K562 (cell line): ENCODE measurements around the gene NUCB2. TPM values are rescaled to one million over a fixed set of nuclear protein-coding genes. Genes with fewer than 3 reads are reported as not detected.
A peak's percentile ranks its signal among the peaks of the same experiment; 100 is the strongest.

ENCODE experiments used
- FOXP1 ChIP-seq: sonication (generic); formaldehyde crosslinking; IDR thresholded peaks from 2 replicates; pipeline ENCODE4 v1.8.0; 2022; ENCODE audit warnings: mild to moderate bottlenecking, missing genetic modification reagents
- GATAD2B ChIP-seq: fragments of 450-650 bp; IDR thresholded peaks from 2 replicates; pipeline ENCODE4 v1.6.1; 2017; ENCODE audit warnings: mild to moderate bottlenecking, borderline replicate concordance
- HDAC2 ChIP-seq: fragments of 450-650 bp; IDR thresholded peaks from 2 replicates; pipeline ENCODE4 v1.6.1; 2016; ENCODE audit warnings: mild to moderate bottlenecking
- NCOR1 ChIP-seq: fragments of 450-650 bp; IDR thresholded peaks from 2 replicates; pipeline ENCODE4 v1.6.1; 2016; ENCODE audit warnings: mild to moderate bottlenecking, moderate library complexity
- NR2C1 ChIP-seq, 2 experiments: fragments of 450-650 bp; IDR thresholded peaks; 2 replicates each; pipeline ENCODE4 v1.6.1; 2017; ENCODE audit warnings: mild to moderate bottlenecking in 2 of 2, antibody characterized with exemption in 1 of 2, inconsistent platforms in 1 of 2, missing compliant biosample characterization in 1 of 2, missing genetic modification characterization in 1 of 2
- TBP ChIP-seq: optimal IDR thresholded peaks from 2 replicates; pipeline ENCODE3; 2011; ENCODE audit warnings: low read depth, low read length, improper control_type of control experiment
- TEAD4 ChIP-seq, 2 experiments: sonication (generic) in 1 of 2; formaldehyde crosslinking in 1 of 2; IDR thresholded peaks; 2 replicates each; pipeline versions ENCODE4 v1.6.1 to v1.8.0; 2012 to 2022; ENCODE audit warnings: borderline replicate concordance in 1 of 2, inconsistent platforms in 1 of 2, low read length in 1 of 2, mild to moderate bottlenecking in 1 of 2, missing genetic modification reagents in 1 of 2
- polyA plus RNA-seq, 8 experiments: library from polyadenylated mRNA; depleted of rRNA in 4 of 8; stranded (reverse) in 5 of 8; unstranded in 3 of 8; fragments of >200 nt; fragmentation: Nextera tagmentation in 2 of 8; fragmentation: Illumina TruSeq in 1 of 8; extraction: Ambion mirVana in 2 of 8; extraction: Trizol in 1 of 8; gene quantifications; 2 replicates each; pipeline versions ENCODE4 v1.2.1 to v1.2.3, GENCODE V29; 2011 to 2014; ENCODE audit warnings: inconsistent platforms in 1 of 8, missing spikeins in 1 of 8
- total RNA-seq, 7 experiments: library from RNA; depleted of rRNA in 6 of 7; stranded (reverse); fragments of >200 nt in 6 of 7; fragmentation: Illumina TruSeq in 2 of 7; extraction: Trizol in 2 of 7; gene quantifications; 2 replicates each; pipeline versions ENCODE4 v1.2.1 to v1.2.3, GENCODE V29; 2011 to 2021; ENCODE audit warnings: low replicate concordance in 1 of 7
- TF ChIP-seq, protein P1 (sequence below), 2 experiments: fragments of 450-650 bp; conservative IDR thresholded peaks; 2 replicates each; pipeline ENCODE4 v1.6.1; 2017; ENCODE audit warnings: mild to moderate bottlenecking in 2 of 2, moderate library complexity in 2 of 2
- TF ChIP-seq, protein P2 (sequence below), 2 experiments: fragments of 450-650 bp in 1 of 2; sonication (generic) in 1 of 2; formaldehyde crosslinking in 1 of 2; IDR thresholded peaks; 2 replicates each; pipeline versions ENCODE4 v1.7.1 to v1.9.0; 2016 to 2022; ENCODE audit warnings: inconsistent platforms in 1 of 2, mild to moderate bottlenecking in 1 of 2, missing genetic modification reagents in 1 of 2
- TF ChIP-seq, protein P3 (sequence below), 3 experiments: IDR thresholded peaks in 2 of 3; conservative IDR thresholded peaks in 1 of 3; 2 replicates each; pipeline ENCODE4 v1.5.1; 2011 to 2012; ENCODE audit warnings: low read length in 3 of 3, mild to moderate bottlenecking in 3 of 3, control low read depth in 2 of 3, improper control_type of control experiment in 1 of 3, inconsistent platforms in 1 of 3, low read depth in 1 of 3, mixed read lengths in 1 of 3, moderate library complexity in 1 of 3; ENCODE audit not compliant: insufficient read depth in 2 of 3
- TF ChIP-seq, protein P4 (sequence below): sonication (generic); IDR thresholded peaks from 2 replicates; pipeline ENCODE4 v1.6.1; 2016
- TF ChIP-seq, protein P5 (sequence below): fragments of 250-450 bp; sonication (Bioruptor Pico); IDR thresholded peaks from 2 replicates; pipeline ENCODE4 v1.5.0; 2021

The NUCB2 gene
- total and polyA plus RNA-seq, 9 of the 15 experiments (the other 6 are each of a cell fraction or from before 2014, with no cell fraction given), result 54.0 to 108 (median 84.6) TPM

DNA sequence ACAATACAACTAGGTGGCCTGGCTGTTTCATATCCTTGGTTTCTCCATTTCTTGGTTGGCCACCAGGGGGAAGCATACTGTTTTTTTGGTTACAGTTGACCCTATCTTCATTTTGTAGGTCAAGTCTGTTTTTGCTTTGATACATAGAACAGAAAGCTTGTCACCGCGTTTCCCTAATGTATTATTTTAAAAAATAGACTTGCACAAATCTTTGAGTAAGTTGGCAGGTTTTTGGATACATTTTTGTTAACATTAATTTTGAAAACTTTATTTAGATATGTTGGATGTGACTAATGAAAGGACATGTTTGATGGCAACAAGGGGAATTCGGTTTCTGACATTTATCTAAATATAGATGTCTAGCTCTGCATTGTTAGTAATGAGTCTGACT is 78.1 kb downstream of the NUCB2 start (continued):
- TF ChIP-seq TEAD4 (IDR thresholded peaks at IDR 0.05; ENCODE audit: low read length), result peak; percentile 17; the same call in 1 of the 2 replicates
- TF ChIP-seq TEAD4 (CRISPR knock-in tag; IDR thresholded peaks at IDR 0.05; ENCODE audit: borderline replicate concordance), result no peak
- no peak for TF ChIP-seq NR2C1 (IDR thresholded peaks at IDR 0.05)
- TF ChIP-seq NR2C1 (tag; IDR thresholded peaks at IDR 0.05), result 0 out of 2 replicates have a peak, but pooled peaks have one; percentile 33
- TF ChIP-seq, protein P1, sequence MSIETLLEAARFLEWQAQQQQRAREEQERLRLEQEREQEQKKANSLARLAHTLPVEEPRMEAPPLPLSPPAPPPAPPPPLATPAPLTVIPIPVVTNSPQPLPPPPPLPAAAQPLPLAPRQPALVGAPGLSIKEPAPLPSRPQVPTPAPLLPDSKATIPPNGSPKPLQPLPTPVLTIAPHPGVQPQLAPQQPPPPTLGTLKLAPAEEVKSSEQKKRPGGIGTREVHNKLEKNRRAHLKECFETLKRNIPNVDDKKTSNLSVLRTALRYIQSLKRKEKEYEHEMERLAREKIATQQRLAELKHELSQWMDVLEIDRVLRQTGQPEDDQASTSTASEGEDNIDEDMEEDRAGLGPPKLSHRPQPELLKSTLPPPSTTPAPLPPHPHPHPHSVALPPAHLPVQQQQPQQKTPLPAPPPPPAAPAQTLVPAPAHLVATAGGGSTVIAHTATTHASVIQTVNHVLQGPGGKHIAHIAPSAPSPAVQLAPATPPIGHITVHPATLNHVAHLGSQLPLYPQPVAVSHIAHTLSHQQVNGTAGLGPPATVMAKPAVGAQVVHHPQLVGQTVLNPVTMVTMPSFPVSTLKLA (conservative IDR thresholded peaks at IDR 0.05), result 0 out of 4 replicates have a peak, but pooled peaks of 1 of the 2 experiments have one; percentile 11
- TF ChIP-seq, protein P2, sequence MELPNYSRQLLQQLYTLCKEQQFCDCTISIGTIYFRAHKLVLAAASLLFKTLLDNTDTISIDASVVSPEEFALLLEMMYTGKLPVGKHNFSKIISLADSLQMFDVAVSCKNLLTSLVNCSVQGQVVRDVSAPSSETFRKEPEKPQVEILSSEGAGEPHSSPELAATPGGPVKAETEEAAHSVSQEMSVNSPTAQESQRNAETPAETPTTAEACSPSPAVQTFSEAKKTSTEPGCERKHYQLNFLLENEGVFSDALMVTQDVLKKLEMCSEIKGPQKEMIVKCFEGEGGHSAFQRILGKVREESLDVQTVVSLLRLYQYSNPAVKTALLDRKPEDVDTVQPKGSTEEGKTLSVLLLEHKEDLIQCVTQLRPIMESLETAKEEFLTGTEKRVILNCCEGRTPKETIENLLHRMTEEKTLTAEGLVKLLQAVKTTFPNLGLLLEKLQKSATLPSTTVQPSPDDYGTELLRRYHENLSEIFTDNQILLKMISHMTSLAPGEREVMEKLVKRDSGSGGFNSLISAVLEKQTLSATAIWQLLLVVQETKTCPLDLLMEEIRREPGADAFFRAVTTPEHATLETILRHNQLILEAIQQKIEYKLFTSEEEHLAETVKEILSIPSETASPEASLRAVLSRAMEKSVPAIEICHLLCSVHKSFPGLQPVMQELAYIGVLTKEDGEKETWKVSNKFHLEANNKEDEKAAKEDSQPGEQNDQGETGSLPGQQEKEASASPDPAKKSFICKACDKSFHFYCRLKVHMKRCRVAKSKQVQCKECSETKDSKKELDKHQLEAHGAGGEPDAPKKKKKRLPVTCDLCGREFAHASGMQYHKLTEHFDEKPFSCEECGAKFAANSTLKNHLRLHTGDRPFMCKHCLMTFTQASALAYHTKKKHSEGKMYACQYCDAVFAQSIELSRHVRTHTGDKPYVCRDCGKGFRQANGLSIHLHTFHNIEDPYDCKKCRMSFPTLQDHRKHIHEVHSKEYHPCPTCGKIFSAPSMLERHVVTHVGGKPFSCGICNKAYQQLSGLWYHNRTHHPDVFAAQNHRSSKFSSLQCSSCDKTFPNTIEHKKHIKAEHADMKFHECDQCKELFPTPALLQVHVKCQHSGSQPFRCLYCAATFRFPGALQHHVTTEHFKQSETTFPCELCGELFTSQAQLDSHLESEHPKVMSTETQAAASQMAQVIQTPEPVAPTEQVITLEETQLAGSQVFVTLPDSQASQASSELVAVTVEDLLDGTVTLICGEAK (IDR thresholded peaks at IDR 0.05), result peak; percentile 63; the same call in 1 of the 2 replicates
- TF ChIP-seq, protein P2 (CRISPR knock-in tag; IDR thresholded peaks at IDR 0.05), result no peak
- TF ChIP-seq, protein P3, sequence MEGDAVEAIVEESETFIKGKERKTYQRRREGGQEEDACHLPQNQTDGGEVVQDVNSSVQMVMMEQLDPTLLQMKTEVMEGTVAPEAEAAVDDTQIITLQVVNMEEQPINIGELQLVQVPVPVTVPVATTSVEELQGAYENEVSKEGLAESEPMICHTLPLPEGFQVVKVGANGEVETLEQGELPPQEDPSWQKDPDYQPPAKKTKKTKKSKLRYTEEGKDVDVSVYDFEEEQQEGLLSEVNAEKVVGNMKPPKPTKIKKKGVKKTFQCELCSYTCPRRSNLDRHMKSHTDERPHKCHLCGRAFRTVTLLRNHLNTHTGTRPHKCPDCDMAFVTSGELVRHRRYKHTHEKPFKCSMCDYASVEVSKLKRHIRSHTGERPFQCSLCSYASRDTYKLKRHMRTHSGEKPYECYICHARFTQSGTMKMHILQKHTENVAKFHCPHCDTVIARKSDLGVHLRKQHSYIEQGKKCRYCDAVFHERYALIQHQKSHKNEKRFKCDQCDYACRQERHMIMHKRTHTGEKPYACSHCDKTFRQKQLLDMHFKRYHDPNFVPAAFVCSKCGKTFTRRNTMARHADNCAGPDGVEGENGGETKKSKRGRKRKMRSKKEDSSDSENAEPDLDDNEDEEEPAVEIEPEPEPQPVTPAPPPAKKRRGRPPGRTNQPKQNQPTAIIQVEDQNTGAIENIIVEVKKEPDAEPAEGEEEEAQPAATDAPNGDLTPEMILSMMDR (IDR thresholded peaks at IDR 0.05 in 2 of 3, conservative IDR thresholded peaks at IDR 0.05 in 1 of 3; ENCODE audit: insufficient read depth in 2 of 3, low read depth in 1 of 3, low read length in 3 of 3), result peak; percentile 62 to 81 (median 63); a peak in 5 of 6 replicates
- TF ChIP-seq HDAC2, result 0 out of 2 replicates have a peak, but pooled peaks have one; percentile 14
- no peak for TF ChIP-seq FOXP1 (CRISPR knock-in tag)
- TF ChIP-seq NCOR1, result peak; percentile 8; the same call in 1 of the 2 replicates
- TF ChIP-seq TBP, result peak; percentile 33
- TF ChIP-seq, protein P4, sequence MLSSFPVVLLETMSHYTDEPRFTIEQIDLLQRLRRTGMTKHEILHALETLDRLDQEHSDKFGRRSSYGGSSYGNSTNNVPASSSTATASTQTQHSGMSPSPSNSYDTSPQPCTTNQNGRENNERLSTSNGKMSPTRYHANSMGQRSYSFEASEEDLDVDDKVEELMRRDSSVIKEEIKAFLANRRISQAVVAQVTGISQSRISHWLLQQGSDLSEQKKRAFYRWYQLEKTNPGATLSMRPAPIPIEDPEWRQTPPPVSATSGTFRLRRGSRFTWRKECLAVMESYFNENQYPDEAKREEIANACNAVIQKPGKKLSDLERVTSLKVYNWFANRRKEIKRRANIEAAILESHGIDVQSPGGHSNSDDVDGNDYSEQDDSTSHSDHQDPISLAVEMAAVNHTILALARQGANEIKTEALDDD, result peak; percentile 64
- 0 out of 2 replicates have a peak, but pooled peaks have one; percentile 53 for TF ChIP-seq GATAD2B
- TF ChIP-seq, protein P5, sequence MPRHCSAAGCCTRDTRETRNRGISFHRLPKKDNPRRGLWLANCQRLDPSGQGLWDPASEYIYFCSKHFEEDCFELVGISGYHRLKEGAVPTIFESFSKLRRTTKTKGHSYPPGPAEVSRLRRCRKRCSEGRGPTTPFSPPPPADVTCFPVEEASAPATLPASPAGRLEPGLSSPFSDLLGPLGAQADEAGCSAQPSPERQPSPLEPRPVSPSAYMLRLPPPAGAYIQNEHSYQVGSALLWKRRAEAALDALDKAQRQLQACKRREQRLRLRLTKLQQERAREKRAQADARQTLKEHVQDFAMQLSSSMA (CRISPR knock-in tag), result no peak
